Keratinocyte (primary cell): ENCODE data around the gene CHST7. TPM values are rescaled to one million over a fixed set of nuclear protein-coding genes. Genes with fewer than 3 reads are reported as not detected.

Source experiments
- DNase-seq: peaks from one replicate; pipeline ENCODE4 v3.0.0-alpha.2; 2011; ENCODE audit warnings: low read depth, missing footprints, low spot score
- FAIRE-seq: peaks from 2 replicates; lab custom pipeline; 2011; peaks lifted over from hg19 to GRCh38; lab: Jason Lieb, UNC
- H2AFZ ChIP-seq: 2 replicates; pipeline ENCODE4 v1.6.0; 2012; ENCODE audit warnings: low read length, control low read depth, inconsistent platforms; ENCODE audit not compliant: control insufficient read depth
- H3K27ac ChIP-seq: 2 replicates; pipeline ENCODE4 v1.5.1; 2011; ENCODE audit warnings: low read length; ENCODE audit not compliant: control insufficient read depth, insufficient read depth
- H3K27me3 ChIP-seq: 3 replicates; pipeline ENCODE4 v1.6.0; 2011; ENCODE audit warnings: low read length; ENCODE audit not compliant: control insufficient read depth, insufficient read depth; ENCODE audit errors: extremely low read depth
- H3K36me3 ChIP-seq, 2 experiments: 2 replicates in 1 of 2; 3 replicates in 1 of 2; pipeline ENCODE4 v1.5.1; 2011; ENCODE audit warnings: low read length in 2 of 2, mild to moderate bottlenecking in 1 of 2; ENCODE audit not compliant: control insufficient read depth in 2 of 2, insufficient read depth in 2 of 2; ENCODE audit errors: extremely low read depth in 1 of 2
- H3K4me1 ChIP-seq: 3 replicates; pipeline ENCODE4 v1.5.1; 2011; ENCODE audit warnings: low read length; ENCODE audit not compliant: control insufficient read depth, insufficient read depth; ENCODE audit errors: extremely low read depth
- H3K4me2 ChIP-seq: 3 replicates; pipeline ENCODE4 v1.6.0; 2011; ENCODE audit warnings: low read depth, low read length; ENCODE audit not compliant: control insufficient read depth, insufficient read depth; ENCODE audit errors: extremely low read depth
- H3K4me3 ChIP-seq, 3 experiments: fragments of 200-600 bp in 1 of 3; sonication (generic) in 1 of 3; 2 replicates in 2 of 3; 3 replicates in 1 of 3; pipeline ENCODE4 v1.5.1; 2011 to 2016; ENCODE audit warnings: low read length in 3 of 3, mild to moderate bottlenecking in 3 of 3, control low read depth in 2 of 3, inconsistent platforms in 1 of 3, low read depth in 1 of 3, mixed read lengths in 1 of 3, mixed run types in 1 of 3, moderate library complexity in 1 of 3; ENCODE audit not compliant: control insufficient read depth in 2 of 3, insufficient read depth in 2 of 3; ENCODE audit errors: extremely low read depth in 1 of 3
- H3K79me2 ChIP-seq: 2 replicates; pipeline ENCODE4 v1.6.0; 2012; ENCODE audit warnings: low read length; ENCODE audit not compliant: control insufficient read depth, insufficient read depth
- H3K9ac ChIP-seq: 3 replicates; pipeline ENCODE4 v1.6.0; 2011; ENCODE audit warnings: low read length; ENCODE audit not compliant: control insufficient read depth, insufficient read depth; ENCODE audit errors: extremely low read depth
- H3K9me1 ChIP-seq: 3 replicates; pipeline ENCODE4 v1.6.0; 2011; ENCODE audit warnings: low read length; ENCODE audit not compliant: control insufficient read depth, insufficient read depth; ENCODE audit errors: extremely low read depth
- H3K9me3 ChIP-seq: 2 replicates; pipeline ENCODE4 v1.5.1; 2012; ENCODE audit warnings: low read depth, low read length; ENCODE audit not compliant: control insufficient read depth
- H4K20me1 ChIP-seq: 3 replicates; pipeline ENCODE4 v1.6.0; 2011; ENCODE audit warnings: low read length; ENCODE audit not compliant: control insufficient read depth, insufficient read depth; ENCODE audit errors: extremely low read depth
- CTCF ChIP-seq, 3 experiments: IDR thresholded peaks in 1 of 3; conservative IDR thresholded peaks in 1 of 3; optimal IDR thresholded peaks in 1 of 3; 2 replicates in 2 of 3; 3 replicates in 1 of 3; pipeline versions ENCODE3 to v1.5.1; 2011; ENCODE audit warnings: low read length in 3 of 3, mild to moderate bottlenecking in 3 of 3, moderate library complexity in 2 of 3, control low read depth in 1 of 3, inconsistent platforms in 1 of 3; ENCODE audit not compliant: insufficient read depth in 2 of 3; ENCODE audit errors: extremely low read depth in 1 of 3
- EZH2 ChIP-seq: IDR thresholded peaks from one replicate; pipeline ENCODE4 v1.6.1; 2012; ENCODE audit warnings: inconsistent platforms, mild to moderate bottlenecking, low read length, moderate library complexity
- dilution Hi-C: fragments of 300-500 bp; cut with MboI; formaldehyde crosslinking; loops from one replicate; pipeline ENCODE4 v1.7.0; 2020; ENCODE audit warnings: low sequenced_read_pairs; ENCODE audit not compliant: extremely low pct_ligation_motif_present
- polyA plus RNA-seq, 5 experiments: library from polyadenylated mRNA; depleted of rRNA in 3 of 5; stranded (reverse) in 3 of 5; stranded (forward) in 1 of 5; unstranded in 1 of 5; fragments of >200 nt; gene quantifications; 1 replicate in 1 of 5; 2 replicates in 3 of 5; 3 replicates in 1 of 5; pipeline versions ENCODE4 v1.2.1 to v1.2.3, GENCODE V29; 2011 to 2012; ENCODE audit warnings: missing spikeins in 2 of 5, low read depth in 1 of 5, low replicate concordance in 1 of 5

Gene CHST7
- polyA plus RNA-seq, 1 donor (not counting 4 experiments of a cell fraction or from before 2014, with no cell fraction given) = 0.39 TPM

GRCh38 chrX:46575586-46575985 lies 2.0 kb downstream of the CHST7 start:
- Histone ChIP-seq H3K4me1 (peaks cover 7% of the 10 kb centered on the region), H3K27me3 (no peaks in the 10 kb centered on the region), H3K9me3 (no peaks in the 10 kb centered on the region), H3K4me3 (peak overlapping the region in 1 of 3 experiments; percentile 20), H3K9me1 (no peaks in the 10 kb centered on the region), H3K4me2 (peak overlapping the region; percentile 70), H3K79me2 (no peaks in the 10 kb centered on the region), H3K36me3 (no peaks in the 10 kb centered on the region), H2AFZ (no peak overlapping the region), H3K27ac (no peak overlapping the region), H4K20me1 (no peaks in the 10 kb centered on the region), H3K9ac (no peak overlapping the region)
- dilution Hi-C loops = no loop called here
- TF ChIP-seq EZH2 (no peak), CTCF (optimal IDR thresholded peaks at IDR 0.05 in 1 of 3, IDR thresholded peaks at IDR 0.05 in 1 of 3, conservative IDR thresholded peaks at IDR 0.05 in 1 of 3; ENCODE audit: extremely low read depth in 1 of 3, insufficient read depth in 2 of 3, low read length in 3 of 3) (no peak)
- FAIRE-seq (no peak), DNase-seq (no peak)

GRCh38 chrX:46575991-46576392 lies 2.4 kb downstream of the CHST7 start:
- DNase-seq (no peak), FAIRE-seq (no peak)
- Histone ChIP-seq H3K27ac (no peak overlapping the region), H3K79me2 (no peaks in the 10 kb centered on the region), H3K9me1 (no peaks in the 10 kb centered on the region), H3K36me3 (no peaks in the 10 kb centered on the region), H4K20me1 (no peaks in the 10 kb centered on the region), H2AFZ (no peak overlapping the region), H3K9ac (no peak overlapping the region), H3K4me3 (no peak overlapping the region), H3K27me3 (no peaks in the 10 kb centered on the region), H3K4me1 (peaks cover 7% of the 10 kb centered on the region), H3K4me2 (peak overlapping the region; percentile 70), H3K9me3 (no peaks in the 10 kb centered on the region)
- no peak for TF ChIP-seq CTCF (optimal IDR thresholded peaks at IDR 0.05 in 1 of 3, IDR thresholded peaks at IDR 0.05 in 1 of 3, conservative IDR thresholded peaks at IDR 0.05 in 1 of 3; ENCODE audit: extremely low read depth in 1 of 3, insufficient read depth in 2 of 3, low read length in 3 of 3)
- no peak for TF ChIP-seq EZH2
- dilution Hi-C loops = no loop called here
